IMR-90 (cell line): ENCODE measurements around the gene IFITM10. TPM values are rescaled to one million over a fixed set of nuclear protein-coding genes. Genes with fewer than 3 reads are reported as not detected.

Experiments used
- ATAC-seq: fragments of 200-7000 bp; cut with Tn5 transposase; 2 replicates; pipeline ENCODE4 v1.9.1; 2020; ENCODE audit warnings: low read depth, mild to moderate bottlenecking, moderate library complexity
- BruUV-seq: library from RNA; stranded (reverse); fragments of 400-500 nt; replicated peaks from 2 replicates; lab custom pipeline; 2021; lab: Mats Ljungman, UMichigan
- CTCF ChIA-PET: fragments of 300-600 bp; formaldehyde crosslinking; extraction: SDS; loops from one replicate; lab custom pipeline; 2021; ENCODE audit warnings: antibody characterized with exemption; lab: Yijun Ruan, JAX
- POLR2A ChIA-PET: fragments of 300-600 bp; sonication (Branson Sonifier 250); formaldehyde crosslinking; loops from one replicate; lab custom pipeline; 2022; ENCODE audit warnings: antibody characterized with exemption; ENCODE audit not compliant: unreplicated experiment; lab: Charles Lee
- DNase-seq: peaks from one replicate; pipeline ENCODE4 v3.0.0; 2013
- H2AFZ ChIP-seq: replicated peaks from 2 replicates; pipeline ENCODE3; 2013; ENCODE audit warnings: low read length, mild to moderate bottlenecking; ENCODE audit not compliant: poor library complexity
- H2AK5ac ChIP-seq: 2 replicates; pipeline ENCODE4 v1.6.1; 2013; ENCODE audit warnings: low read depth, low read length, inconsistent platforms
- H2AK9ac ChIP-seq: replicated peaks from 2 replicates; pipeline ENCODE3; 2013; ENCODE audit warnings: mild to moderate bottlenecking, low read depth, low read length, moderate library complexity; ENCODE audit not compliant: poor library complexity
- H2BK120ac ChIP-seq: 2 replicates; pipeline ENCODE4 v1.6.1; 2013; ENCODE audit warnings: low read depth, low read length, inconsistent platforms
- H2BK15ac ChIP-seq: 3 replicates; pipeline ENCODE4 v1.6.1; 2013; ENCODE audit warnings: low read depth, low read length, inconsistent platforms
- H2BK20ac ChIP-seq: 2 replicates; pipeline ENCODE4 v1.6.1; 2013; ENCODE audit warnings: low read depth, mild to moderate bottlenecking, inconsistent platforms, low read length, moderate library complexity
- H2BK5ac ChIP-seq: 2 replicates; pipeline ENCODE4 v1.6.1; 2013; ENCODE audit warnings: mild to moderate bottlenecking, low read depth, low read length, inconsistent platforms; ENCODE audit not compliant: poor library complexity, severe bottlenecking
- H3K14ac ChIP-seq: replicated peaks from 2 replicates; pipeline ENCODE4 v1.6.1; 2013; ENCODE audit warnings: low read depth, low read length, inconsistent platforms
- H3K18ac ChIP-seq: 2 replicates; pipeline ENCODE4 v1.6.1; 2013; ENCODE audit warnings: low read depth, low read length, control low read depth
- H3K23ac ChIP-seq: 2 replicates; pipeline ENCODE4 v1.6.1; 2013; ENCODE audit warnings: low read depth, low read length, inconsistent platforms
- H3K27ac ChIP-seq: 2 replicates; pipeline ENCODE4 v1.5.1; 2013; ENCODE audit warnings: mild to moderate bottlenecking, control low read depth, low read length; ENCODE audit not compliant: insufficient read depth
- H3K27me3 ChIP-seq: 2 replicates; pipeline ENCODE4 v1.6.1; 2013; ENCODE audit warnings: low read length; ENCODE audit not compliant: control insufficient read depth, insufficient read depth
- H3K36me3 ChIP-seq: 2 replicates; pipeline ENCODE4 v1.6.1; 2013; ENCODE audit warnings: low read length, mixed read lengths; ENCODE audit not compliant: control insufficient read depth, insufficient read depth
- H3K4ac ChIP-seq: 2 replicates; pipeline ENCODE4 v1.6.1; 2013; ENCODE audit warnings: low read depth, low read length, inconsistent platforms
- H3K4me1 ChIP-seq: 2 replicates; pipeline ENCODE4 v1.6.1; 2013; ENCODE audit warnings: low read length, mixed read lengths; ENCODE audit not compliant: control insufficient read depth, insufficient read depth
- H3K4me2 ChIP-seq: 2 replicates; pipeline ENCODE4 v1.6.1; 2013; ENCODE audit warnings: low read depth, mild to moderate bottlenecking, control low read depth, low read length, moderate library complexity
- H3K4me3 ChIP-seq: 2 replicates; pipeline ENCODE4 v1.5.1; 2013; ENCODE audit warnings: low read depth, mild to moderate bottlenecking, control low read depth, low read length, moderate library complexity; ENCODE audit not compliant: insufficient read depth
- H3K56ac ChIP-seq: 2 replicates; pipeline ENCODE4 v1.6.1; 2013; ENCODE audit warnings: low read length, inconsistent platforms; ENCODE audit not compliant: insufficient read depth; ENCODE audit errors: extremely low read depth
- H3K79me1 ChIP-seq, 2 experiments: 2 replicates each; pipeline ENCODE4 v1.6.1; 2013; ENCODE audit warnings: low read length in 2 of 2, inconsistent platforms in 1 of 2, low read depth in 1 of 2
- H3K9ac ChIP-seq: 2 replicates; pipeline ENCODE4 v1.6.1; 2013; ENCODE audit warnings: low read depth, low read length, control low read depth
- H3K9me1 ChIP-seq: 2 replicates; pipeline ENCODE4 v1.6.1; 2013; ENCODE audit warnings: low read length, inconsistent platforms; ENCODE audit not compliant: insufficient read depth
- H3K9me3 ChIP-seq: 2 replicates; pipeline ENCODE4 v1.6.1; 2013; ENCODE audit warnings: low read length; ENCODE audit not compliant: control insufficient read depth, insufficient read depth
- H4K20me1 ChIP-seq: 2 replicates; pipeline ENCODE4 v1.6.1; 2013; ENCODE audit warnings: low read length, inconsistent platforms; ENCODE audit not compliant: insufficient read depth
- H4K5ac ChIP-seq: 2 replicates; pipeline ENCODE4 v1.6.1; 2013; ENCODE audit warnings: mild to moderate bottlenecking, low read depth, low read length, control low read depth
- H4K8ac ChIP-seq, 2 experiments: 2 replicates each; pipeline ENCODE4 v1.6.1; 2013; ENCODE audit warnings: low read depth in 2 of 2, low read length in 2 of 2, control low read depth in 1 of 2, inconsistent platforms in 1 of 2
- H4K91ac ChIP-seq: 2 replicates; pipeline ENCODE4 v1.6.1; 2013; ENCODE audit warnings: low read depth, low read length, inconsistent platforms; ENCODE audit not compliant: insufficient read depth
- BHLHE40 ChIP-seq: fragments of 150-350 bp; IDR thresholded peaks from 2 replicates; pipeline ENCODE4 v1.6.1; 2016; ENCODE audit warnings: mild to moderate bottlenecking, low read depth, low read length
- CEBPB ChIP-seq: IDR thresholded peaks from 2 replicates; pipeline ENCODE4 v1.6.1; 2012; ENCODE audit warnings: low read depth, low read length, improper control_type of control experiment
- CHD1 ChIP-seq: IDR thresholded peaks from 2 replicates; pipeline ENCODE4 v1.6.1; 2012; ENCODE audit warnings: low read depth, low read length, improper control_type of control experiment
- FOS ChIP-seq: fragments of 150-350 bp; IDR thresholded peaks from 2 replicates; pipeline ENCODE4 v1.6.1; 2016; ENCODE audit warnings: low read depth, low read length
- MAFK ChIP-seq: IDR thresholded peaks from 2 replicates; pipeline ENCODE4 v1.6.1; 2012; ENCODE audit warnings: low read depth, low read length, improper control_type of control experiment
- MAZ ChIP-seq: IDR thresholded peaks from 2 replicates; pipeline ENCODE4 v1.6.1; 2012; ENCODE audit warnings: low read depth, mild to moderate bottlenecking, low read length, improper control_type of control experiment, moderate library complexity, borderline replicate concordance
- MXI1 ChIP-seq: IDR thresholded peaks from 2 replicates; pipeline ENCODE4 v1.6.1; 2012; ENCODE audit warnings: low read depth, mild to moderate bottlenecking, low read length, moderate library complexity, borderline replicate concordance
- NFE2L2 ChIP-seq: fragments of 150-350 bp; IDR thresholded peaks from 2 replicates; pipeline ENCODE4 v1.6.1; 2016; ENCODE audit warnings: low read depth, mild to moderate bottlenecking, low read length
- POLR2A ChIP-seq: IDR thresholded peaks from 2 replicates; pipeline ENCODE4 v1.6.1; 2012; ENCODE audit warnings: mild to moderate bottlenecking, low read depth, low read length
- RAD21 ChIP-seq: IDR thresholded peaks from 2 replicates; pipeline ENCODE4 v1.6.1; 2012; ENCODE audit warnings: low read length, improper control_type of control experiment
- RCOR1 ChIP-seq: IDR thresholded peaks from 2 replicates; pipeline ENCODE4 v1.6.1; 2012; ENCODE audit warnings: mild to moderate bottlenecking, low read length, improper control_type of control experiment; ENCODE audit not compliant: insufficient replicate concordance
- RFX5 ChIP-seq: IDR thresholded peaks from 2 replicates; pipeline ENCODE4 v1.8.0; 2012; ENCODE audit warnings: low read depth, mild to moderate bottlenecking, low read length, moderate library complexity
- SMC3 ChIP-seq: fragments of 150-350 bp; IDR thresholded peaks from 2 replicates; pipeline ENCODE4 v1.6.1; 2016; ENCODE audit warnings: low read depth, mild to moderate bottlenecking, antibody characterized with exemption, low read length, moderate library complexity
- WGBS, 2 experiments: methylation state at CpG; one replicate each; pipeline versions ENCODE4 v1.1.5 to v1.1.7; 2013; ENCODE audit warnings: missing lambda C conversion rate in 2 of 2; ENCODE audit not compliant: insufficient read length in 1 of 2; ENCODE audit errors: extremely low coverage in 2 of 2; 5-methylcytosine and 5-hydroxymethylcytosine counted together
- dilution Hi-C: fragments of 300-500 bp; cut with HindIII; formaldehyde crosslinking; loops from one replicate; pipeline ENCODE4 v1.14.3; 2018; ENCODE audit warnings: low sequenced_read_pairs; ENCODE audit not compliant: unreplicated experiment
- in situ Hi-C: fragments of 300-500 bp; cut with MboI; formaldehyde crosslinking; loops from 3 replicates; pipeline ENCODE4 v1.14.3; 2019; ENCODE audit warnings: low sequenced_read_pairs, inconsistent platforms, mixed read lengths
- intact Hi-C: fragments of 100-400 bp; cut with micrococcal nuclease; formaldehyde crosslinking; loops from 2 replicates; pipeline ENCODE4 v1.10.0; 2022
- polyA plus RNA-seq, 3 experiments: library from polyadenylated mRNA; depleted of rRNA; stranded (reverse); fragments of >200 nt; gene quantifications; 2 replicates each; pipeline ENCODE4 v1.2.3, GENCODE V29; 2012; ENCODE audit warnings: low replicate concordance in 1 of 3
- total RNA-seq: library from RNA; depleted of rRNA; stranded (reverse); fragments of >200 nt; gene quantifications from 2 replicates; pipeline ENCODE4 v1.2.3, GENCODE V29; 2012
- TF ChIP-seq, protein P1 (sequence below): fragments of 150-350 bp; IDR thresholded peaks from 2 replicates; pipeline ENCODE4 v1.6.1; 2016; ENCODE audit warnings: low read depth, mild to moderate bottlenecking, low read length, moderate library complexity, borderline replicate concordance
- TF ChIP-seq, protein P2 (sequence below): conservative IDR thresholded peaks from 2 replicates; pipeline ENCODE4 v1.5.1; 2012; ENCODE audit warnings: mild to moderate bottlenecking, low read depth, low read length, improper control_type of control experiment
- TF ChIP-seq, protein P3 (sequence below): fragments of 150-350 bp; IDR thresholded peaks from 2 replicates; pipeline ENCODE4 v1.6.1; 2017; ENCODE audit warnings: mild to moderate bottlenecking, antibody characterized with exemption, low read length, low read depth

The IFITM10 gene
- total and polyA plus RNA-seq, 2 of the 4 experiments (the other 2 are of a cell fraction) = 0.15 to 0.18 TPM

DNA sequence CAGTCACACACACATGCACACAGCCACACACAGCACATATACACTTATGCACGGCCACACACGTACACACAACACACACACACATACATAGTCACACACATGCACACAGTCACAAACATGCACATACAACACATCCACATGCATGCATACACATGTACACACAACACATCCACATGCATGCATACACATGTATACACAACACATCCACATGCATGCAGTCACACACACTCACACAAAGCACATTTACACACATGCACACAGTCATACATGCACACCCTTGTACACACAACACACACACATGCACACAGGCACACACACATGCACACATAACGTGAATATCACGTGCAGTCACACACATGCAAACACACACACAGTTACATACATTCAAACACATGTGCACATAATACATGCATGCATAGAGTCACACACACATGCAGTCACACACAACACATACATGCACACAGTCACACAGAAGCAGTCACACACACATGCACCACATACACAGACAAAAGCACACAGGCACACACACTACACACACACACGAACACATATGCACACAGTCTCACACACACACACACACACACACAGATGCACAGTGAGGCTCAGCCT lies 18.8 kb downstream of the IFITM10 start:
- peak overlapping the region; percentile 4; the same call in 1 of the 2 replicates for H3K23ac ChIP-seq
- H3K14ac ChIP-seq = no peak overlapping the region
- TF ChIP-seq MAFK (no peak), BHLHE40 (no peak), SMC3 (no peak), POLR2A (no peak), RCOR1 (no peak), CEBPB (no peak), CHD1 (no peak), MAZ (no peak), RAD21 (no peak), RFX5 (no peak), NFE2L2 (no peak), FOS (no peak), MXI1 (no peak)
- TF ChIP-seq, protein P1, sequence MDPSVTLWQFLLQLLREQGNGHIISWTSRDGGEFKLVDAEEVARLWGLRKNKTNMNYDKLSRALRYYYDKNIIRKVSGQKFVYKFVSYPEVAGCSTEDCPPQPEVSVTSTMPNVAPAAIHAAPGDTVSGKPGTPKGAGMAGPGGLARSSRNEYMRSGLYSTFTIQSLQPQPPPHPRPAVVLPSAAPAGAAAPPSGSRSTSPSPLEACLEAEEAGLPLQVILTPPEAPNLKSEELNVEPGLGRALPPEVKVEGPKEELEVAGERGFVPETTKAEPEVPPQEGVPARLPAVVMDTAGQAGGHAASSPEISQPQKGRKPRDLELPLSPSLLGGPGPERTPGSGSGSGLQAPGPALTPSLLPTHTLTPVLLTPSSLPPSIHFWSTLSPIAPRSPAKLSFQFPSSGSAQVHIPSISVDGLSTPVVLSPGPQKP = no peak
- TF ChIP-seq, protein P2, sequence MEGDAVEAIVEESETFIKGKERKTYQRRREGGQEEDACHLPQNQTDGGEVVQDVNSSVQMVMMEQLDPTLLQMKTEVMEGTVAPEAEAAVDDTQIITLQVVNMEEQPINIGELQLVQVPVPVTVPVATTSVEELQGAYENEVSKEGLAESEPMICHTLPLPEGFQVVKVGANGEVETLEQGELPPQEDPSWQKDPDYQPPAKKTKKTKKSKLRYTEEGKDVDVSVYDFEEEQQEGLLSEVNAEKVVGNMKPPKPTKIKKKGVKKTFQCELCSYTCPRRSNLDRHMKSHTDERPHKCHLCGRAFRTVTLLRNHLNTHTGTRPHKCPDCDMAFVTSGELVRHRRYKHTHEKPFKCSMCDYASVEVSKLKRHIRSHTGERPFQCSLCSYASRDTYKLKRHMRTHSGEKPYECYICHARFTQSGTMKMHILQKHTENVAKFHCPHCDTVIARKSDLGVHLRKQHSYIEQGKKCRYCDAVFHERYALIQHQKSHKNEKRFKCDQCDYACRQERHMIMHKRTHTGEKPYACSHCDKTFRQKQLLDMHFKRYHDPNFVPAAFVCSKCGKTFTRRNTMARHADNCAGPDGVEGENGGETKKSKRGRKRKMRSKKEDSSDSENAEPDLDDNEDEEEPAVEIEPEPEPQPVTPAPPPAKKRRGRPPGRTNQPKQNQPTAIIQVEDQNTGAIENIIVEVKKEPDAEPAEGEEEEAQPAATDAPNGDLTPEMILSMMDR = no peak
- TF ChIP-seq, protein P3, sequence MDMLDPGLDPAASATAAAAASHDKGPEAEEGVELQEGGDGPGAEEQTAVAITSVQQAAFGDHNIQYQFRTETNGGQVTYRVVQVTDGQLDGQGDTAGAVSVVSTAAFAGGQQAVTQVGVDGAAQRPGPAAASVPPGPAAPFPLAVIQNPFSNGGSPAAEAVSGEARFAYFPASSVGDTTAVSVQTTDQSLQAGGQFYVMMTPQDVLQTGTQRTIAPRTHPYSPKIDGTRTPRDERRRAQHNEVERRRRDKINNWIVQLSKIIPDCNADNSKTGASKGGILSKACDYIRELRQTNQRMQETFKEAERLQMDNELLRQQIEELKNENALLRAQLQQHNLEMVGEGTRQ = no peak
- H2AK5ac ChIP-seq = no peak overlapping the region
- H3K4ac ChIP-seq = no peak overlapping the region
- H3K36me3 ChIP-seq = no peaks in the 10 kb centered on the region
- BruUV-seq = no TSS peak
- no peak overlapping the region for H2BK120ac ChIP-seq
- H3K27me3 ChIP-seq = peaks cover 67% of the 10 kb centered on the region
- no peak overlapping the region for H2BK20ac ChIP-seq
- DNase-seq (no peak), ATAC-seq (no peak)
- no peak overlapping the region for H3K4me3 ChIP-seq
- H4K91ac ChIP-seq = no peak overlapping the region
- no peak overlapping the region for H3K18ac ChIP-seq
- peaks cover 5% of the 10 kb centered on the region; the same call in 1 of the 2 replicates for H3K9me1 ChIP-seq
- dilution Hi-C loops = no loop called here
- no peak overlapping the region for H3K9ac ChIP-seq
- ChIA-PET POLR2A (no interaction called here), CTCF (no interaction called here)
- no peaks in the 10 kb centered on the region for H3K4me1 ChIP-seq
- H2BK15ac ChIP-seq = no peak overlapping the region
- no peaks in the 10 kb centered on the region for H4K20me1 ChIP-seq
- H3K56ac ChIP-seq = no peak overlapping the region
- H4K8ac ChIP-seq = no peak overlapping the region
- H2AFZ ChIP-seq = no peak overlapping the region
- in situ Hi-C loops = no loop called here
- no peak overlapping the region for H3K27ac ChIP-seq
- H4K5ac ChIP-seq = no peak overlapping the region
- WGBS, 2 experiments = 51% methylated on average over 4 of the region's 5 CpGs; no CpG with 5 or more reads in 1 of the 2 experiments
- H3K9me3 ChIP-seq = peaks cover 5% of the 10 kb centered on the region
- H2AK9ac ChIP-seq = peak overlapping the region; percentile 13
- no peak overlapping the region for H3K4me2 ChIP-seq
- H2BK5ac ChIP-seq = no peak overlapping the region
- no peaks in the 10 kb centered on the region for H3K79me1 ChIP-seq
- intact Hi-C loops = no loop called here
